Stimulated activated CD8-positive, alpha-beta memory T cell treated with anti-CD3 and anti-CD28 coated beads, Interleukin-4, amount 100 ng/mL, for 24 hours (primary cell): Measurements from ENCODE around the gene LSS.

Source experiments
- DNase-seq: peaks from one replicate; pipeline ENCODE4 v3.0.0-alpha.2; 2020; ENCODE audit warnings: low read depth

Gene LSS

GRCh38 chr21:46168659-46169386 is 59.8 kb downstream of the LSS start:
- DNase-seq = no peak

- no peak for DNase-seq
These were observed 60.3 kb downstream of the LSS start for GRCh38 chr21:46168238-46168637.

- no peak for DNase-seq
These were observed 63.5 kb downstream of the LSS start for GRCh38 chr21:46165098-46165497.

GRCh38 chr21:46163380-46163779 is 65.2 kb downstream of the LSS start:
- DNase-seq = no peak

GRCh38 chr21:46161633-46162592 is 66.7 kb downstream of the LSS start:
- no peak for DNase-seq

- no peak for DNase-seq
These were observed 67.5 kb downstream of the LSS start for GRCh38 chr21:46160907-46161632.

- DNase-seq = no peak
These were observed 68.0 kb downstream of the LSS start for GRCh38 chr21:46160657-46160906.

- DNase-seq = no peak
These were observed 68.5 kb downstream of the LSS start for GRCh38 chr21:46159841-46160656.

GRCh38 chr21:46159390-46159789 is 69.2 kb downstream of the LSS start:
- DNase-seq = no peak

- DNase-seq = no peak
These were observed 69.8 kb downstream of the LSS start for GRCh38 chr21:46158666-46159300.

- DNase-seq = no peak
These were observed 70.6 kb downstream of the LSS start for GRCh38 chr21:46157987-46158451.

- no peak for DNase-seq
These were observed 71.1 kb downstream of the LSS start for GRCh38 chr21:46157396-46157986.

GRCh38 chr21:46156678-46157077 is 71.9 kb downstream of the LSS start:
- no peak for DNase-seq

GRCh38 chr21:46156378-46156645 is 72.3 kb downstream of the LSS start:
- no peak for DNase-seq

- DNase-seq = no peak
These were observed 72.8 kb downstream of the LSS start, which contains the start of gene FTCD for GRCh38 chr21:46155514-46156377. TSS of gene FTCD (minus strand) at chr21:46155579. CDS start at chr21:46155523, 56 bp downstream.

GRCh38 chr21:46154955-46155513 is 73.5 kb downstream of the LSS start:
- no peak for DNase-seq

GRCh38 chr21:46154155-46154954 is 74.2 kb downstream of the LSS start:
- no peak for DNase-seq

GRCh38 chr21:46153247-46154154 is 75.1 kb downstream of the LSS start:
- no peak for DNase-seq
